ENCODE data around the gene C11orf86.
"Not testable (repeated sequence)": the region's sequence is repeated elsewhere in the genome, so short reads cannot be mapped to it uniquely, and the experiment has no call there.

Gene C11orf86

DNA sequence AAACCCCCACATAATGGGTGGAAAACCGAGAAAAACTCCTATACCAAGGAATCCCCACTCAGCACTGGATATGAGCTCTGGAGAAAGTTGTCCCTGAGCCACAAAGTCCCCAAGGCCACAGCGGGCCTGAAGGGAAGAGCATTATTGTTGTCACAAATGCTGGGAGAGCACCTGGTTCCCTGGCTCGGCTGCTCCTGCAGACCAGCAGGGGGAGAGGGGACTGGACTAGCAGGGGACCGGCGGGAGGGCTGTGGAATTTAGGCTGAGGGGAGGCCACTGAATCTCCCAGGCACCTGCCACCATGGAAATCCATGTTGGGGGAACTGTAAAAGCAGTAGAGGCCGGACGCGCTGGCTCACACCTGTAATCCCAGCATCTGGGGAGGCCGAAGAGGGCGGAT is 24.0 kb upstream of the C11orf86 start:
- Histone ChIP-seq H3K36me3 (peaks cover 8% of the 10 kb centered on the region; the same call in 1 of the 2 replicates), H3K4me1 (0 out of 2 replicates have a peak, but pooled peaks cover under 1% of the 10 kb centered on the region), H3K4me2 (no peak overlapping the region), H4K20me1 (no peaks in the 10 kb centered on the region), H3K9ac (no peak overlapping the region), H3K9me3 (no peaks in the 10 kb centered on the region), H3K27ac (no peak overlapping the region), H3K4me3 (no peak overlapping the region), H3K27me3 (no peaks in the 10 kb centered on the region)
- TF ChIP-seq Cebpa-rat (IDR thresholded peaks at IDR 0.05): no peak

GRCh38 chr11:66951927-66952337 is 23.2 kb upstream of the C11orf86 start:
- H3K27ac ChIP-seq: no peak overlapping the region

GRCh38 chr11:66953081-66953833 is 21.8 kb upstream of the C11orf86 start:
- no peaks in the 10 kb centered on the region for H3K9me3 ChIP-seq
- H3K4me3 ChIP-seq: no peak overlapping the region
- H3K27me3 ChIP-seq: no peaks in the 10 kb centered on the region
- no peak overlapping the region for H3K27ac ChIP-seq
- 0 out of 2 replicates have a peak, but pooled peaks have one; percentile 17 for TF ChIP-seq Cebpa-rat (IDR thresholded peaks at IDR 0.05)
- H3K4me1 ChIP-seq: peaks cover 17% of the 10 kb centered on the region
- H3K4me2 ChIP-seq: no peak overlapping the region
- H3K9ac ChIP-seq: no peak overlapping the region
- peaks cover 8% of the 10 kb centered on the region; the same call in 1 of the 2 replicates for H3K36me3 ChIP-seq
- no peaks in the 10 kb centered on the region for H4K20me1 ChIP-seq

More at GRCh38 chr11:66951927-66952337, 23.2 kb upstream of the C11orf86 start:
- Histone ChIP-seq H3K9ac (no peak overlapping the region), H3K4me3 (no peak overlapping the region), H3K4me2 (no peak overlapping the region), H3K4me1 (peaks cover 8% of the 10 kb centered on the region), H3K9me3 (no peaks in the 10 kb centered on the region), H4K20me1 (no peaks in the 10 kb centered on the region), H3K27me3 (no peaks in the 10 kb centered on the region), H3K36me3 (peaks cover 8% of the 10 kb centered on the region; the same call in 1 of the 2 replicates)
- no peak for TF ChIP-seq Cebpa-rat (IDR thresholded peaks at IDR 0.05)

- Histone ChIP-seq H3K36me3 (no peaks in the 10 kb centered on the region), H3K4me2 (peak overlapping the region; percentile 82), H3K27me3 (no peaks in the 10 kb centered on the region), H3K4me3 (no peak overlapping the region), H3K9ac (peak overlapping the region; percentile 41; the same call in 1 of the 2 replicates), H3K9me3 (no peaks in the 10 kb centered on the region), H4K20me1 (no peaks in the 10 kb centered on the region), H3K27ac (no peak overlapping the region), H3K4me1 (peaks cover 22% of the 10 kb centered on the region)
- TF ChIP-seq Cebpa-rat (IDR thresholded peaks at IDR 0.05): no peak
Observed at GRCh38 chr11:66956689-66957290, 18.3 kb upstream of the C11orf86 start.

GRCh38 chr11:66957971-66958231 is 17.2 kb upstream of the C11orf86 start:
- no peak for TF ChIP-seq Cebpa-rat (IDR thresholded peaks at IDR 0.05)
- Histone ChIP-seq H3K36me3 (no peaks in the 10 kb centered on the region), H3K27me3 (no peaks in the 10 kb centered on the region), H3K27ac (no peak overlapping the region), H3K9me3 (no peaks in the 10 kb centered on the region), H3K4me3 (peak overlapping the region; percentile 71), H3K4me1 (peaks cover 22% of the 10 kb centered on the region), H3K9ac (peak overlapping the region; percentile 55; the same call in 1 of the 2 replicates), H3K4me2 (peak overlapping the region; percentile 82), H4K20me1 (no peaks in the 10 kb centered on the region)

DNA sequence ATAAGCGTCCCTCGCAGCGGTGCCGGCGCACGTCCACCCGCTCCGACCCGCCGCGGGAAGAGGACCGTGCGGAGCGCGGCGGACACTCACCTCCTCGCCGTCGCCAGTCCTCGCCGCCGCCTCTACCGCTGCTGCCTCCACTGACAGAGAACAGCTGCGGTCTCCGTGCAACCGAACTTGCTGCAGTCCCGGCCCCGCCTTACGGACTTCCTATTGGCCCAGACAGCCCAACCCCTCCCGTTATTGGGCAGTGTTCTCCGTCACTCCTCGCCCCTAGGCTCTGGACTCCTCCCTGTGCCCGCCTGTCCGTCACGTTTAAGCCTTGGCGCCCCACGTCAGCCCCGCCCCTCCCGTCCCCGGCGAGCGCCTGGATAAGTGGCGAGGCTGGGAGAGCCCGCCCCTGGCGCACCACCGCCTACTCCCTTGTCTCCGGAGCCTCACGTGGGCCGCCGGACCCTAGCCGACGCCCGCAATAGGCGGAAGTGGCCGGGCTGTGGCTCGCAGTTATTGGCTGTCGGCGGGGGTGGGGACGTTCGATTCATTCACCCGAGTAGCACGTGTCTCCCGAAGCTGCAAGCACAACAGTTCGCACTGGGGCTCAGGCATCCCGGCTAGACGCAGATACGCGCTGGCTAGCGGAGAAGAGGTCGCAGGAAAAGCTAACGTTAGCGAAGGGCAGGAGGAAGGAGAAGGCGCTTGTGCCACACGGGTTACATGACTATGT is 16.7 kb upstream of the C11orf86 start, which contains the start of gene PC:
Gene PC (minus strand): TSS at position 152 of the 724 bp plus-strand sequence. CDS start 86,224 bp downstream, outside the sequence.
- no peaks in the 10 kb centered on the region for H3K9me3 ChIP-seq
- H3K27ac ChIP-seq: no peak within 1 kb of the TSS
- H3K4me3 ChIP-seq: peak within 1 kb of the TSS; percentile 71
- TF ChIP-seq Cebpa-rat (IDR thresholded peaks at IDR 0.05): no peak
- peak within 1 kb of the TSS; percentile 82 for H3K4me2 ChIP-seq
- peak within 1 kb of the TSS; percentile 55; the same call in 1 of the 2 replicates for H3K9ac ChIP-seq
- H3K4me1 ChIP-seq: peaks cover 22% of the 10 kb centered on the region
- H3K27me3 ChIP-seq: no peaks in the 10 kb centered on the region
- H3K36me3 ChIP-seq: no peaks in the 10 kb centered on the region
- no peaks in the 10 kb centered on the region for H4K20me1 ChIP-seq

DNA sequence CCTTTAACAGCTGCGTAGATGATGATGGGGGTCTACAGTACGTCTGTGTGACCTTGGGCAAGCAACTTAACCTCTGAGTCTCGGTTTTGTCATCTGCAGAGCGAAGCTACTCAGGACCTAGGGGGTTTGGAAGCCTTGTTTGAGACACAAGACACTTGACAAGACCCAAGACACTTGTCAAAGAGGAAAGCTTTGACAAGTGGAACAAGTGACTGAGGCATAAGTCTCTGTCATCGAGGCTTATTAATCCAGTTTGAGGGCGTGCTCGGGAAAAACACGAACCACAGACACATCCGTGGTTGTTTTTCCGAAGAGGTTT is 16.2 kb upstream of the C11orf86 start:
- H3K36me3 ChIP-seq: no peaks in the 10 kb centered on the region
- H3K4me1 ChIP-seq: peaks cover 22% of the 10 kb centered on the region
- H4K20me1 ChIP-seq: no peaks in the 10 kb centered on the region
- H3K9ac ChIP-seq: no peak overlapping the region
- H3K27me3 ChIP-seq: no peaks in the 10 kb centered on the region
- H3K9me3 ChIP-seq: no peaks in the 10 kb centered on the region
- peak overlapping the region; percentile 71 for H3K4me3 ChIP-seq
- H3K4me2 ChIP-seq: peak overlapping the region; percentile 82
- no peak for TF ChIP-seq Cebpa-rat (IDR thresholded peaks at IDR 0.05)
- no peak overlapping the region for H3K27ac ChIP-seq

DNA sequence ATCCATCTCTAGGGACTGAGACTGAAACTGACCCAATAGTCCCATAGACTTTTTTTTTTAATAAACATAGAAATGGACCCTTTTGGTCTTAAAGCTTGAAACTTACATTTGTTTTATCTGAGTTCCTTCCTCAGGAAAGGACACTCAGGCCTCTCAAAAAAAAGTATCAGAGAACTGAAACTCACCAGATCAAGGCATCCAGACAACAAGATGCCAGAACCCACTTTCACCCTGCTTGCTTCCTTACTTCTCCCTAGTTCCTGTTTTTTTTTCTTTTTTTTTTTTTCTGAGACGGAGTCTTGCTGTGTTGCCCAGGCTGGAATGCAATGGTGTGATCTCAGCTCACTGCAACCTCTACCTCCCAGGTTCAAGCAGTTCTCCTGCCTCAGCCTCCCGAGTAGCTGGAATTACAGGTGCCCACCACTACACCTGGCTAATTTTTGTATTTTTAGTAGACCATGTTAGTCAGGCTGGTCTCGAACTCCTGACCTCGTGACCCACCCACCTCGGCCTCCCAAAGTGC is 13.4 kb upstream of the C11orf86 start:
- H3K27me3 ChIP-seq, H4K20me1 ChIP-seq, H3K4me3 ChIP-seq, H3K36me3 ChIP-seq, H3K4me2 ChIP-seq, H3K9ac ChIP-seq, H3K27ac ChIP-seq, H3K9me3 ChIP-seq: not testable (repeated sequence)
- peaks cover 16% of the 10 kb centered on the region for H3K4me1 ChIP-seq

DNA sequence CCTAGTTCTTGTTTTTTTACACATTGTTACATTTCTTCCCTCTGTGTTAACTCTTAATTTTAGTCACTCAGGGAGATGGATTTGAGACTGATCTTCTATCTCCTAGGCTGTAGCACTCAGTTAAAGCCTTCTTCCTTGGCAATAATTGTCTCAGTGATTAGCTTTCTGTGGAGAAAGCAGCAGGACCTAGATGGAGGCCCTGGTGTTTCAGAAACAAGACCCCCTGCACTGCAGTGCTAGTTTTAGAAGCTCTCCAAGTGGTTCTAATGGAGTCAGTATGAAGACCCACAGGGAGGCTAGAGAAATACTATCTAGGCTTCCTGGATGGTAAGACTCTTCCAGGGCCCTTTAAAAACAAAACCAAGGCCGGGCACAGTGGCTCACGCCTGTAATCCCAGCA is 12.9 kb upstream of the C11orf86 start:
- no peak overlapping the region for H3K4me2 ChIP-seq
- TF ChIP-seq Cebpa-rat (IDR thresholded peaks at IDR 0.05): no peak
- H3K27me3 ChIP-seq: no peaks in the 10 kb centered on the region
- no peaks in the 10 kb centered on the region for H4K20me1 ChIP-seq
- H3K9me3 ChIP-seq: no peaks in the 10 kb centered on the region
- no peak overlapping the region for H3K9ac ChIP-seq
- peaks cover 11% of the 10 kb centered on the region for H3K4me1 ChIP-seq
- no peak overlapping the region for H3K27ac ChIP-seq
- H3K4me3 ChIP-seq: no peak overlapping the region
- no peaks in the 10 kb centered on the region for H3K36me3 ChIP-seq

GRCh38 chr11:66962801-66963200 is 12.3 kb upstream of the C11orf86 start:
- Histone ChIP-seq H3K9me3 (no peaks in the 10 kb centered on the region), H3K27ac (no peak overlapping the region), H3K4me1 (peaks cover 8% of the 10 kb centered on the region), H3K9ac (no peak overlapping the region), H3K27me3 (no peaks in the 10 kb centered on the region), H3K4me3 (no peak overlapping the region), H3K36me3 (no peaks in the 10 kb centered on the region), H3K4me2 (no peak overlapping the region), H4K20me1 (no peaks in the 10 kb centered on the region)
- TF ChIP-seq Cebpa-rat (IDR thresholded peaks at IDR 0.05): no peak

All from BLaER1 (cell line).